HG03039 (cell line): ENCODE results near the gene HCN2.
"Not testable (repeated sequence)": the region's sequence is repeated elsewhere in the genome, so short reads cannot be mapped to it uniquely, and the experiment has no call there.

ENCODE experiments used
- ATAC-seq: cut with Tn5 transposase; IDR thresholded peaks from one replicate; pipeline ENCODE4 v1.9.1; 2021; ENCODE audit warnings: mild to moderate bottlenecking, moderate library complexity; ENCODE audit not compliant: unreplicated experiment

The HCN2 gene

GRCh38 chr19:602391-603301 lies 13.0 kb downstream of the HCN2 start:
- no peak for ATAC-seq

GRCh38 chr19:603302-603639 lies 13.6 kb downstream of the HCN2 start:
- not testable (repeated sequence) for ATAC-seq

- not testable (repeated sequence) for ATAC-seq
These were observed 14.1 kb downstream of the HCN2 start for GRCh38 chr19:603779-604178.

GRCh38 chr19:604355-604754 lies 14.7 kb downstream of the HCN2 start:
- ATAC-seq = no peak

GRCh38 chr19:605061-605971 lies 15.6 kb downstream of the HCN2 start:
- not testable (repeated sequence) for ATAC-seq

- ATAC-seq = no peak
These were observed 17.8 kb downstream of the HCN2 start for GRCh38 chr19:607301-608154.

- ATAC-seq = no peak
These were observed 18.7 kb downstream of the HCN2 start for GRCh38 chr19:608155-609003.

GRCh38 chr19:609004-609346 lies 19.3 kb downstream of the HCN2 start:
- ATAC-seq = no peak

- no peak for ATAC-seq
These were observed 20.6 kb downstream of the HCN2 start for GRCh38 chr19:610071-610800.

- ATAC-seq = no peak
These were observed 21.3 kb downstream of the HCN2 start for GRCh38 chr19:610801-611480.

GRCh38 chr19:611481-611868 lies 21.8 kb downstream of the HCN2 start:
- ATAC-seq = no peak

GRCh38 chr19:612941-613340 lies 23.3 kb downstream of the HCN2 start:
- no peak for ATAC-seq

- ATAC-seq = no peak
These were observed 24.3 kb downstream of the HCN2 start for GRCh38 chr19:613732-614567.

GRCh38 chr19:615619-616018 lies 25.9 kb downstream of the HCN2 start:
- ATAC-seq = no peak

- ATAC-seq = no peak
These were observed 26.5 kb downstream of the HCN2 start for GRCh38 chr19:616062-616700.

GRCh38 chr19:616747-617526 lies 27.3 kb downstream of the HCN2 start:
- no peak for ATAC-seq
